Transverse colon (tissue), 4 donors: ENCODE data around the gene KYNU. TPM values are rescaled to one million over a fixed set of nuclear protein-coding genes. Genes with fewer than 3 reads are reported as not detected.
A peak's percentile ranks its signal among the peaks of the same experiment; 100 is the strongest.

Experiments used
- DNase-seq: peaks from one replicate; pipeline ENCODE4 v3.0.0-alpha.2; 2019
- H3K27ac ChIP-seq, 4 donors: fragments of 200-600 bp; sonication (generic); 2 replicates each; pipeline ENCODE4 v1.5.1; 2016 to 2018; ENCODE audit warnings: inconsistent platforms in 4 of 4
- H3K27me3 ChIP-seq: fragments of 200-600 bp; sonication (generic); 2 replicates; pipeline ENCODE4 v1.5.1; 2017; ENCODE audit warnings: inconsistent platforms
- H3K36me3 ChIP-seq, 4 donors: fragments of 200-600 bp; sonication (generic); 2 replicates each; pipeline ENCODE4 v1.5.1; 2017 to 2019; ENCODE audit warnings: inconsistent platforms in 4 of 4
- H3K4me1 ChIP-seq, 4 donors: fragments of 200-600 bp; sonication (generic); 2 replicates each; pipeline ENCODE4 v1.5.1; 2017 to 2020; ENCODE audit warnings: inconsistent platforms in 4 of 4
- H3K4me3 ChIP-seq, 4 donors: fragments of 200-600 bp; sonication (generic); 1 replicate in 1 of 4; 2 replicates in 3 of 4; pipeline versions ENCODE4 v1.5.1 to v1.6.1; 2017 to 2019; ENCODE audit warnings: inconsistent platforms in 4 of 4
- H3K9me3 ChIP-seq, 2 donors: fragments of 200-600 bp; sonication (generic); 2 replicates each; pipeline ENCODE4 v1.5.1; 2017 to 2019; ENCODE audit warnings: inconsistent platforms in 2 of 2
- CTCF ChIP-seq, 5 experiments: fragments of 200-600 bp in 3 of 5; fragments of 450-650 bp in 2 of 5; sonication (generic) in 3 of 5; IDR thresholded peaks; 1 replicate in 2 of 5; 2 replicates in 3 of 5; pipeline ENCODE4 v1.5.1; 2016 to 2017; ENCODE audit warnings: antibody characterized with exemption in 5 of 5, inconsistent platforms in 3 of 5, mild to moderate bottlenecking in 2 of 5, moderate library complexity in 1 of 5
- EP300 ChIP-seq: sonication (generic); formaldehyde crosslinking; IDR thresholded peaks from one replicate; pipeline ENCODE4 v1.6.1; 2017; ENCODE audit warnings: antibody characterized with exemption, low read depth
- POLR2A ChIP-seq: fragments of 450-650 bp; IDR thresholded peaks from one replicate; pipeline ENCODE4 v1.6.1; 2016; ENCODE audit warnings: antibody characterized with exemption, mild to moderate bottlenecking, moderate library complexity
- POLR2AphosphoS5 ChIP-seq, 3 donors: sonication (generic); formaldehyde crosslinking; IDR thresholded peaks; one replicate each; pipeline ENCODE4 v1.6.1; 2016; ENCODE audit warnings: antibody characterized with exemption in 3 of 3
- WGBS, 2 donors: methylation state at CpG; one replicate each; pipeline ENCODE4 v1.1.5; 2018; ENCODE audit warnings: low coverage in 1 of 2; 5-methylcytosine and 5-hydroxymethylcytosine counted together
- in situ Hi-C, 4 donors: fragments of 200-750 bp; cut with MboI; loops; one replicate each; pipeline versions ENCODE4 v1.15.0 to v1.15.1; 2017; ENCODE audit warnings: low sequenced_read_pairs in 3 of 4, low pct_ligation_motif_present in 1 of 4, low pct_unique_long_range_greater_than_20kb in 1 of 4
- intact Hi-C: fragments of 100-400 bp; cut with DNase I; formaldehyde crosslinking; loops from one replicate; pipeline ENCODE4 v1.15.1; 2023; ENCODE audit warnings: low total_unique reads
- total RNA-seq, 4 donors: library from RNA; depleted of rRNA; stranded (reverse); fragments of >200 nt; gene quantifications; one replicate each; pipeline ENCODE4 v1.1.0, GENCODE V29; 2016

KYNU gene
- total RNA-seq, result 1 to 10 TPM in 2 of 4 donors, not detected in 2; 1.2 to 4.6 TPM

GRCh38 chr2:142877216-142877838 lies at the start of gene KYNU:
Gene KYNU, plus strand, starts transcription at chr2:142877664. Its CDS starts 7,704 bp downstream, at chr2:142885368.
- in situ Hi-C loops (no loop called here), intact Hi-C loops (no loop called here)
- Histone ChIP-seq H3K36me3 (no peaks in the 10 kb centered on the region), H3K27ac (peak within 1 kb of the TSS in 1 of 4 donors; percentile 53), H3K27me3 (no peaks in the 10 kb centered on the region), H3K4me3 (peak within 1 kb of the TSS in 1 of 4 donors; percentile 16), H3K9me3 (no peaks in the 10 kb centered on the region), H3K4me1 (peaks cover 0 to 11% (median 0%) of the 10 kb centered on the region in 4 donors)
- TF ChIP-seq EP300 (no peak), POLR2AphosphoS5 (IDR thresholded peaks at IDR 0.05) (no peak), POLR2A (no peak), CTCF (IDR thresholded peaks at IDR 0.05) (no peak)
- 55 to 88% methylated on average over 2 of the region's 2 CpGs for WGBS, 2 donors
- DNase-seq, result no peak

GRCh38 chr2:142834021-142834420 lies 43.4 kb upstream of the KYNU start:
- WGBS, 2 donors, result 75 to 80% methylated on average over 1 of the region's 1 CpG

GRCh38 chr2:142840436-142840835 lies 37.0 kb upstream of the KYNU start:
- H3K27ac ChIP-seq, result no peak overlapping the region
- in situ Hi-C loops (no loop called here), intact Hi-C loops (no loop called here)
- H3K9me3 ChIP-seq, result no peaks in the 10 kb centered on the region
- TF ChIP-seq CTCF (IDR thresholded peaks at IDR 0.05) (no peak), EP300 (no peak), POLR2AphosphoS5 (IDR thresholded peaks at IDR 0.05) (no peak), POLR2A (no peak)
- no peaks in the 10 kb centered on the region for H3K4me1 ChIP-seq
- H3K4me3 ChIP-seq, result no peak overlapping the region
- H3K27me3 ChIP-seq, result no peaks in the 10 kb centered on the region
- DNase-seq, result no peak
- no peaks in the 10 kb centered on the region for H3K36me3 ChIP-seq

More at GRCh38 chr2:142834021-142834420, 43.4 kb upstream of the KYNU start:
- no peaks in the 10 kb centered on the region for H3K9me3 ChIP-seq
- H3K27me3 ChIP-seq, result no peaks in the 10 kb centered on the region
- in situ Hi-C loops (no loop called here), intact Hi-C loops (no loop called here)
- H3K36me3 ChIP-seq, result no peaks in the 10 kb centered on the region
- no peaks in the 10 kb centered on the region for H3K4me1 ChIP-seq
- DNase-seq, result no peak
- H3K27ac ChIP-seq, result no peak overlapping the region
- TF ChIP-seq CTCF (IDR thresholded peaks at IDR 0.05) (no peak), POLR2A (no peak), EP300 (no peak), POLR2AphosphoS5 (IDR thresholded peaks at IDR 0.05) (no peak)
- no peak overlapping the region for H3K4me3 ChIP-seq

GRCh38 chr2:142841788-142842187 lies 35.7 kb upstream of the KYNU start:
- Histone ChIP-seq H3K9me3 (no peaks in the 10 kb centered on the region), H3K4me1 (no peaks in the 10 kb centered on the region), H3K36me3 (no peaks in the 10 kb centered on the region), H3K4me3 (no peak overlapping the region), H3K27ac (no peak overlapping the region), H3K27me3 (no peaks in the 10 kb centered on the region)
- DNase-seq, result no peak
- WGBS, 2 donors, result 81 to 89% methylated on average over 2 of the region's 2 CpGs
- in situ Hi-C loops, result no loop called here
- intact Hi-C loops, result no loop called here
- TF ChIP-seq EP300 (no peak), POLR2A (no peak), POLR2AphosphoS5 (IDR thresholded peaks at IDR 0.05) (no peak), CTCF (IDR thresholded peaks at IDR 0.05) (no peak)
